22Rv1 (cell line): ENCODE data around the gene SDK1.

Source experiments
- ZFX ChIP-seq: fragments of 450-650 bp; IDR thresholded peaks from 2 replicates; pipeline ENCODE4 v1.6.1; 2017; ENCODE audit warnings: antibody characterized with exemption, borderline replicate concordance
- TF ChIP-seq, protein P1 (sequence below): fragments of 450-650 bp; IDR thresholded peaks from 2 replicates; pipeline ENCODE4 v1.5.1; 2017; ENCODE audit warnings: mild to moderate bottlenecking

DNA sequence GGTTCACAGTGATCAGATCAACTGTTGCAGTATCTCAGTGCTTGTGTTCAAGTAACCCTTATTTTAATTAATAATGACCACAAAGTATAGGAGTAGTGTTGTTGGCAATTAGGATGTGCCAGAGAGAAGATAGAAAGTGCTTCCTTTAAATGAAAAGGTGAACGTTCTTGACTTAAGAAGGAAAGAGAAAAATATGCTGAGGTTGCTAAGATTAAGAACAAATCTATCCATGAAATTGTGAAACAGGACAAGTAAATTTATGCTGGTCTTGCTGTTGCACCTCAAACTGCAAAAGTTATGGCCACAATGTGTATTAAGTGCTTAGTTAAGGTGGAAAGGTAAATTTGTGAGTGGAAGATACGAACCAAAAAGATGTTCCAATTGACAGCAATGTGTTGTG is 139.5 kb downstream of the SDK1 start:
- TF ChIP-seq, protein P1, sequence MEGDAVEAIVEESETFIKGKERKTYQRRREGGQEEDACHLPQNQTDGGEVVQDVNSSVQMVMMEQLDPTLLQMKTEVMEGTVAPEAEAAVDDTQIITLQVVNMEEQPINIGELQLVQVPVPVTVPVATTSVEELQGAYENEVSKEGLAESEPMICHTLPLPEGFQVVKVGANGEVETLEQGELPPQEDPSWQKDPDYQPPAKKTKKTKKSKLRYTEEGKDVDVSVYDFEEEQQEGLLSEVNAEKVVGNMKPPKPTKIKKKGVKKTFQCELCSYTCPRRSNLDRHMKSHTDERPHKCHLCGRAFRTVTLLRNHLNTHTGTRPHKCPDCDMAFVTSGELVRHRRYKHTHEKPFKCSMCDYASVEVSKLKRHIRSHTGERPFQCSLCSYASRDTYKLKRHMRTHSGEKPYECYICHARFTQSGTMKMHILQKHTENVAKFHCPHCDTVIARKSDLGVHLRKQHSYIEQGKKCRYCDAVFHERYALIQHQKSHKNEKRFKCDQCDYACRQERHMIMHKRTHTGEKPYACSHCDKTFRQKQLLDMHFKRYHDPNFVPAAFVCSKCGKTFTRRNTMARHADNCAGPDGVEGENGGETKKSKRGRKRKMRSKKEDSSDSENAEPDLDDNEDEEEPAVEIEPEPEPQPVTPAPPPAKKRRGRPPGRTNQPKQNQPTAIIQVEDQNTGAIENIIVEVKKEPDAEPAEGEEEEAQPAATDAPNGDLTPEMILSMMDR: no peak
- TF ChIP-seq ZFX: no peak
